DOHH2 (cell line): ENCODE data around the gene FBXW7.

Source experiments
- EZH2phosphoT487 ChIP-seq: fragments of 200-600 bp; sonication (generic); IDR thresholded peaks from 2 replicates; pipeline ENCODE4 v1.6.1; 2017; ENCODE audit warnings: borderline replicate concordance, mild to moderate bottlenecking, antibody characterized with exemption, low read length, moderate library complexity, mixed read lengths
- TF ChIP-seq, protein P1 (sequence below): fragments of 200-600 bp; sonication (generic); IDR thresholded peaks from one replicate; pipeline ENCODE4 v1.5.1; 2014; ENCODE audit warnings: antibody characterized with exemption, mild to moderate bottlenecking, low read depth, low read length; ENCODE audit not compliant: poor library complexity, severe bottlenecking

DNA sequence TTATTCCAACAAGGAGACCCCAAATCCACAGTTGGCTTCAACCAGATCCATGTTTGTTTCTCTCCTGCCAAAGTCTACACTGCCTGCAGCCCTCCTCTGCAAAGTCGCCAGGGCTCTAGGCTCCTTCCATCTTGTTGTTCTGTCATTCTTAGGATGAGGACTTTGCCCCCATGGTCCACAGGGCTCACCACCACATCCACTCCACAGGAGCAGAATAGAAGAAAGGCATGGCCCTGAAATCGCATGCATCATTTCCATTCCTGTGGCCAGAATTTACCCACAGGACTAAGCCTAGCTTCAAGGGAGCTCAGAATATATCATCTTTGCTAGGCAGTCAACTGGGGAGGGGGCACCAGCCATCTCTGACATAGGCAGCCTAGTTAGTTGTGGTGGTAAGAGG is 254.7 kb downstream of the FBXW7 start:
- TF ChIP-seq, protein P1, sequence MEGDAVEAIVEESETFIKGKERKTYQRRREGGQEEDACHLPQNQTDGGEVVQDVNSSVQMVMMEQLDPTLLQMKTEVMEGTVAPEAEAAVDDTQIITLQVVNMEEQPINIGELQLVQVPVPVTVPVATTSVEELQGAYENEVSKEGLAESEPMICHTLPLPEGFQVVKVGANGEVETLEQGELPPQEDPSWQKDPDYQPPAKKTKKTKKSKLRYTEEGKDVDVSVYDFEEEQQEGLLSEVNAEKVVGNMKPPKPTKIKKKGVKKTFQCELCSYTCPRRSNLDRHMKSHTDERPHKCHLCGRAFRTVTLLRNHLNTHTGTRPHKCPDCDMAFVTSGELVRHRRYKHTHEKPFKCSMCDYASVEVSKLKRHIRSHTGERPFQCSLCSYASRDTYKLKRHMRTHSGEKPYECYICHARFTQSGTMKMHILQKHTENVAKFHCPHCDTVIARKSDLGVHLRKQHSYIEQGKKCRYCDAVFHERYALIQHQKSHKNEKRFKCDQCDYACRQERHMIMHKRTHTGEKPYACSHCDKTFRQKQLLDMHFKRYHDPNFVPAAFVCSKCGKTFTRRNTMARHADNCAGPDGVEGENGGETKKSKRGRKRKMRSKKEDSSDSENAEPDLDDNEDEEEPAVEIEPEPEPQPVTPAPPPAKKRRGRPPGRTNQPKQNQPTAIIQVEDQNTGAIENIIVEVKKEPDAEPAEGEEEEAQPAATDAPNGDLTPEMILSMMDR, result no peak
- TF ChIP-seq EZH2phosphoT487, result no peak
